HG02610 (cell line): ENCODE measurements around the gene SCN7A.

Experiments used
- ATAC-seq: cut with Tn5 transposase; IDR thresholded peaks from one replicate; pipeline ENCODE4 v1.9.1; 2021; ENCODE audit warnings: mild to moderate bottlenecking, moderate library complexity; ENCODE audit not compliant: unreplicated experiment

Gene SCN7A

GRCh38 chr2:166494140-166494624 lies at the start of gene SCN7A:
TSS of gene SCN7A (minus strand) at chr2:166494249. CDS start at chr2:166477696, 16,553 bp downstream.
- no peak for ATAC-seq

- ATAC-seq = peak; percentile 92
Measured at GRCh38 chr2:166539340-166540162, 45.5 kb upstream of the SCN7A start.

GRCh38 chr2:166536111-166536510 lies 42.1 kb upstream of the SCN7A start:
- ATAC-seq = no peak

GRCh38 chr2:166521155-166521554 lies 27.1 kb upstream of the SCN7A start:
- no peak for ATAC-seq

- no peak for ATAC-seq
Measured at GRCh38 chr2:166520604-166521003, 26.6 kb upstream of the SCN7A start.

- no peak for ATAC-seq
Measured at GRCh38 chr2:166519391-166519962, 25.4 kb upstream of the SCN7A start.

GRCh38 chr2:166518634-166519390 lies 24.8 kb upstream of the SCN7A start:
- no peak for ATAC-seq

GRCh38 chr2:166517533-166518061 lies 23.5 kb upstream of the SCN7A start:
- ATAC-seq = no peak

GRCh38 chr2:166516712-166517303 lies 22.8 kb upstream of the SCN7A start:
- ATAC-seq = no peak

- no peak for ATAC-seq
Measured at GRCh38 chr2:166513952-166514351, 19.9 kb upstream of the SCN7A start.

- no peak for ATAC-seq
Measured at GRCh38 chr2:166499281-166499680, 5.2 kb upstream of the SCN7A start.

GRCh38 chr2:166491461-166491860 lies 2.6 kb downstream of the SCN7A start:
- ATAC-seq = no peak

GRCh38 chr2:166487171-166487570 lies 6.9 kb downstream of the SCN7A start:
- ATAC-seq = no peak

GRCh38 chr2:166485558-166486178 lies 8.4 kb downstream of the SCN7A start:
- ATAC-seq = no peak

- no peak for ATAC-seq
Measured at GRCh38 chr2:166472332-166472731, 21.7 kb downstream of the SCN7A start.

GRCh38 chr2:166468124-166469024 lies 25.7 kb downstream of the SCN7A start:
- no peak for ATAC-seq

- no peak for ATAC-seq
Measured at GRCh38 chr2:166464187-166464586, 29.9 kb downstream of the SCN7A start.

GRCh38 chr2:166463640-166464039 lies 30.4 kb downstream of the SCN7A start:
- ATAC-seq = no peak

- ATAC-seq = no peak
Measured at GRCh38 chr2:166458674-166459073, 35.4 kb downstream of the SCN7A start.
